KMS-11 (cell line): ENCODE results near the gene C11orf16.
"Not testable (repeated sequence)": the region's sequence is repeated elsewhere in the genome, so short reads cannot be mapped to it uniquely, and the experiment has no call there.

ENCODE experiments used
- H2AFZ ChIP-seq: fragments of 200-600 bp; sonication (generic); 2 replicates; pipeline ENCODE4 v1.6.1; 2016; ENCODE audit warnings: antibody characterized with exemption, mixed run types, low read depth
- H3K27ac ChIP-seq: fragments of 200-600 bp; sonication (generic); 2 replicates; pipeline ENCODE4 v1.6.1; 2016; ENCODE audit warnings: mild to moderate bottlenecking, mixed run types
- H3K27me3 ChIP-seq: fragments of 200-600 bp; sonication (generic); 2 replicates; pipeline ENCODE4 v1.6.1; 2017; ENCODE audit warnings: mild to moderate bottlenecking, low read depth, mixed run types, moderate library complexity; ENCODE audit not compliant: insufficient read depth
- H3K36me3 ChIP-seq: fragments of 200-600 bp; sonication (generic); 2 replicates; pipeline ENCODE4 v1.6.1; 2017; ENCODE audit warnings: mild to moderate bottlenecking, mixed run types; ENCODE audit not compliant: insufficient read depth
- H3K4me1 ChIP-seq: fragments of 200-600 bp; sonication (generic); 2 replicates; pipeline ENCODE4 v1.6.1; 2016; ENCODE audit warnings: mild to moderate bottlenecking, low read depth, mixed run types; ENCODE audit not compliant: poor library complexity, severe bottlenecking
- H3K4me2 ChIP-seq: fragments of 200-600 bp; sonication (generic); 2 replicates; pipeline ENCODE4 v1.7.0; 2016; ENCODE audit warnings: mild to moderate bottlenecking, mixed run types
- H3K4me3 ChIP-seq: fragments of 200-600 bp; sonication (generic); IDR thresholded peaks from 2 replicates; pipeline ENCODE4 v1.6.1; 2017; ENCODE audit warnings: low read depth, low read length, mixed read lengths; ENCODE audit not compliant: insufficient read depth
- H3K79me2 ChIP-seq: fragments of 200-600 bp; sonication (generic); 2 replicates; pipeline ENCODE4 v1.6.1; 2016; ENCODE audit warnings: low read depth, mixed run types; ENCODE audit not compliant: insufficient read depth
- H3K9ac ChIP-seq: fragments of 200-600 bp; sonication (generic); 2 replicates; pipeline ENCODE4 v1.6.1; 2016; ENCODE audit warnings: mild to moderate bottlenecking, mixed run types
- H4K20me1 ChIP-seq: fragments of 200-600 bp; sonication (generic); 2 replicates; pipeline ENCODE4 v1.6.1; 2016; ENCODE audit warnings: mild to moderate bottlenecking, mixed run types; ENCODE audit not compliant: insufficient read depth
- CTCF ChIP-seq: fragments of 200-600 bp; sonication (generic); conservative IDR thresholded peaks from 2 replicates; pipeline ENCODE4 v1.6.1; 2017; ENCODE audit warnings: low read depth, mild to moderate bottlenecking, antibody characterized with exemption, low read length, moderate library complexity, mixed read lengths

C11orf16 gene

GRCh38 chr11:8937659-8938058 is 4.9 kb upstream of the C11orf16 start:
- Histone ChIP-seq H2AFZ (no peak overlapping the region), H3K79me2 (no peaks in the 10 kb centered on the region), H3K27ac (no peak overlapping the region), H3K4me2 (no peak overlapping the region), H3K4me1 (no peaks in the 10 kb centered on the region), H4K20me1 (no peaks in the 10 kb centered on the region), H3K9ac (no peak overlapping the region), H3K4me3 (no peak overlapping the region), H3K27me3 (no peaks in the 10 kb centered on the region), H3K36me3 (no peaks in the 10 kb centered on the region)
- TF ChIP-seq CTCF, result no peak

GRCh38 chr11:8937159-8937558 is 4.4 kb upstream of the C11orf16 start:
- Histone ChIP-seq H3K36me3 (no peaks in the 10 kb centered on the region), H2AFZ (no peak overlapping the region), H3K27ac (no peak overlapping the region), H3K4me2 (no peak overlapping the region), H3K27me3 (no peaks in the 10 kb centered on the region), H3K79me2 (no peaks in the 10 kb centered on the region), H3K4me3 (no peak overlapping the region), H3K4me1 (no peaks in the 10 kb centered on the region), H4K20me1 (no peaks in the 10 kb centered on the region), H3K9ac (no peak overlapping the region)
- TF ChIP-seq CTCF, result no peak

- not testable (repeated sequence) for H3K4me1 ChIP-seq, H3K9ac ChIP-seq, H3K27ac ChIP-seq, H3K4me3 ChIP-seq, H3K27me3 ChIP-seq, H3K36me3 ChIP-seq, H2AFZ ChIP-seq, H3K4me2 ChIP-seq, H3K79me2 ChIP-seq, H4K20me1 ChIP-seq
These were observed 3.0 kb upstream of the C11orf16 start for GRCh38 chr11:8935789-8936188.

- no peaks in the 10 kb centered on the region for H3K36me3 ChIP-seq
- no peak overlapping the region for H3K4me2 ChIP-seq
- H3K27ac ChIP-seq, result no peak overlapping the region
- H3K4me3 ChIP-seq, result no peak overlapping the region
- no peaks in the 10 kb centered on the region for H3K27me3 ChIP-seq
- H4K20me1 ChIP-seq, result no peaks in the 10 kb centered on the region
- H3K9ac ChIP-seq, result no peak overlapping the region
- H3K4me1 ChIP-seq, result no peaks in the 10 kb centered on the region
- H2AFZ ChIP-seq, result no peak overlapping the region
- H3K79me2 ChIP-seq, result no peaks in the 10 kb centered on the region
- no peak for TF ChIP-seq CTCF
These were observed 2.2 kb upstream of the C11orf16 start for GRCh38 chr11:8934742-8935488.

- TF ChIP-seq CTCF, result no peak
- Histone ChIP-seq H2AFZ (no peak overlapping the region), H3K4me3 (no peak overlapping the region), H3K4me2 (no peak overlapping the region), H3K9ac (no peak overlapping the region), H3K27me3 (no peaks in the 10 kb centered on the region), H3K36me3 (no peaks in the 10 kb centered on the region), H3K27ac (no peak overlapping the region), H3K4me1 (no peaks in the 10 kb centered on the region), H4K20me1 (no peaks in the 10 kb centered on the region), H3K79me2 (no peaks in the 10 kb centered on the region)
These were observed 1.2 kb upstream of the C11orf16 start for GRCh38 chr11:8933931-8934330.
